Posterior vena cava (tissue), 2 donors: ENCODE measurements around the gene ABCA13. TPM values are rescaled to one million over a fixed set of nuclear protein-coding genes. Genes with fewer than 3 reads are reported as not detected.

Source experiments
- DNase-seq: peaks from one replicate; pipeline ENCODE4 v3.0.0-alpha.2; 2020; ENCODE audit warnings: low spot score
- intact Hi-C, 2 donors: fragments of 100-400 bp; cut with DNase I; formaldehyde crosslinking; loops; one replicate each; pipeline versions ENCODE4 v1.14.1 to v1.14.2; 2022 to 2023
- total RNA-seq, 2 donors: library from RNA; stranded (reverse); fragmentation: NEBNext Ultra II Directional; extraction: Animal tissue kit (Norgen Biotek cat#: 25700); gene quantifications; one replicate each; pipeline ENCODE4 v1.2.1, GENCODE V29; 2021
- donor health status: DM: yes; HTN: yes; CAD: no.
- donor health status: DM: yes; HTN: yes; CAD: no.

ABCA13 gene
- total RNA-seq, 2 donors from 2014 or later: 0.10 to 0.19 TPM

DNA sequence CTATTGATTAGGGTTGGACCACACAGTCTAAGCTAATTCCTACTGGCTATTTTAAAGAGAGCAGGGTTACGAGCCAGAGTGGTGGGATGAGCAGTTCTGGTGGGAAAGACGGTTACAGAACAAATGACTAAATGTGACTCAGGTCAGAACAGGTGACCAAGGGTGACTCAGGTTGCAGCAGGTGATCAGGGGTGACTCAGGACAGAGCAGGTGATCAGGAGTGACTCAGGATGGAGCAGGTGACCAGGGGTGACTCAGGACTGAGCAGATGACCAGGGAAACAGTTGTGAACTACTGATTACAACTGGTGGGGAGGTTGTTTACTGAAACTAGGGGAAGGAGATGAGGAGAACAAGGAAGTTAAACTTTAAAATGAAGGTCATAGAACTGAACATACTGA lies 366.3 kb downstream of the ABCA13 start:
- no peak for DNase-seq
- intact Hi-C loops: no loop called here

GRCh38 chr7:48540746-48541145 lies 369.5 kb downstream of the ABCA13 start:
- intact Hi-C loops: no loop called here
- no peak for DNase-seq

DNA sequence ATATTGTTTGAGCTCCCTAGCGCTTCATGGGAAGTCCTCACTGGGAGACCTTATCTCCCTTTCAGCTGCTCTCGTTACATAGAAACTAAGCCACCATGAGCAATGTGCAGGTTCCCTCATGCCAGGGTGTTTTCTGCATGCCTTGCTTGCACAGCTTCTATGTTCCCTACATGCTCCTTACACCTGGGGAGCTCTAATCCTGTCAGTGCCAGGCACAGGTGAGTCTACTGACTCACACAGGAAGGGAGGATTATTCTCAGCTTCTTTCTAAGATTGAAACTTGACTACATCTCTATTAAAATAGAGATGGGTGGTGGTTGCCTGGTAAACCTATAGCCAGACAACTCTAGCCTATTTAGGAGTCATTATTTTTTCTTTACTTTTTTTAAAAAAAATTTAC lies 377.4 kb downstream of the ABCA13 start:
- no peak for DNase-seq
- intact Hi-C loops: no loop called here

DNA sequence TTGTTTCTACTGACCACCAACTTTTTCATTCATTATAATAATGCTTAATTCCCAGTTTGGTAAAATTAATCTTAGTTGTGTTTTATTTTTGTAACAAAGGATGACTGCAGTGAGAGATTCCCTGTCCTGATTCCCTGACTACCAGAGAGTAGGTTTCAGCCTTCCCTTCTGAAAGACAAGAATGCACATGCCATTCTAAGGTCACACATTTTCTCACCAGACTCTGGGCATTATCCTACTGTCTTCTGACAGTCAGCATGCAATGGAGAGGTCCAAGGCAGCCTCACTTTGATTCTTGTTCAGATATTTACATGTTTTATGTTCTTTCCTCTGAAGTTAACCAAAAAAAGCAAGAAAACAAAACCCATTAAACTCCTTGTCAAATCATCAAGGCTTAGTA lies 380.4 kb downstream of the ABCA13 start:
- no peak for DNase-seq
- intact Hi-C loops: no loop called here

DNA sequence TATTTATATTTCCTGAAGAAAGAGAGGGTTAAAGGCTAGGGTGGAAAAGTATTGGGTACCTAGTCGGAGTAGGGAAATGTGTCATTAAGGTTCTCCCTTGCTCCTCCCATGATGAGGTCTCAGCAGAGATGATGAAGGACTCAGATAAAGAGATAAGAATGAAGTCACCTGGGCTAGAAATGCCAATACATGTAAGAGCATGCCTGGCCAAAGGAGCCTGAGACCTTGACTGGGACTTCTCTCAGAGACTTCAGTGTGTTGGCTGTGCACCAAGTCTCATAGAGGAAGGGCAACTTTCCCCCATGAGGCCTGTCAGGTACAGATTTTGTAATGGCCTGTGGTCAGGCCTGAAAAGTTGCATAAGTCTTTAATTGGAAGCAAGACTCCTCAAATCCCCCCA lies 392.1 kb downstream of the ABCA13 start:
- no peak for DNase-seq
- intact Hi-C loops: no loop called here

GRCh38 chr7:48575516-48575915 lies 404.3 kb downstream of the ABCA13 start:
- DNase-seq: no peak
- intact Hi-C loops: no loop called here

DNA sequence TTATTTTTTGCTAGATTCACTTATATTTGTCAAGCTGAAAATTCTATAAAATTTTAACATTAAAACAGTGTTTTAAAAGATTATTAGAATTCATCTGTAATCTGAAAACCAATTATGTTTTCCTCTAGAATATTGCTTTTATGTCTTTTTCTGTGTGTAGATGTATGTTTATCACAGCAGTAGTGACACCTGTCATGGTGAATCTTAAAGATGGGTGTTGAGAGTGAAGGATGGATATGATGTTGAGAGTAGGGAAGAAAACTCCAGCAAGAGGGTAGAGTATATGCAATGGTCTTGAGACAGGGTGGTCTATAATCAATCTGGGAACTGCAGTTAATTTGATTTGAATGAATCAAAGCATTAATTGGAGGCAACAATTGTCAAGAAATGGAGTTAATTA lies 416.2 kb downstream of the ABCA13 start:
- no peak for DNase-seq
- intact Hi-C loops: no loop called here

DNA sequence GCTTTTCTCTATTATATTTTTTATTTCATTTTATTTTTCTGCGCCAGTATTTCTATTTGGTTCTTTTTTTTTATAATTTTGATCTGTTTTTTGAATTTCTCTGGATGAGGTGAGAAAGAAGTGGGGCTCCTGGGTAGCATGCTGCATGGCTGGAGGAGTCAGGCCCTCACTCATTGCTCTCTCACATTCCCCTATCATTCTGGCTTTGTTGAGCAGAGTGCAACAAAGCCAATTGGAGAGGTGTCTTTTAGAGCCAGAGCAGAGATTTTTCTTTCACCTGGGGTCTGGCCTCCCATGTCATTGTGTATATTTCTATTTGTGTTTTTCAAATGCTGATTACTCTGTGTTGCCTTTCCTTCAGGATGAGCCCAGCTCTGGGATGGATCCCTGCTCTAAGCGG lies 423.1 kb downstream of the ABCA13 start:
- no peak for DNase-seq
- intact Hi-C loops: no loop called here

DNA sequence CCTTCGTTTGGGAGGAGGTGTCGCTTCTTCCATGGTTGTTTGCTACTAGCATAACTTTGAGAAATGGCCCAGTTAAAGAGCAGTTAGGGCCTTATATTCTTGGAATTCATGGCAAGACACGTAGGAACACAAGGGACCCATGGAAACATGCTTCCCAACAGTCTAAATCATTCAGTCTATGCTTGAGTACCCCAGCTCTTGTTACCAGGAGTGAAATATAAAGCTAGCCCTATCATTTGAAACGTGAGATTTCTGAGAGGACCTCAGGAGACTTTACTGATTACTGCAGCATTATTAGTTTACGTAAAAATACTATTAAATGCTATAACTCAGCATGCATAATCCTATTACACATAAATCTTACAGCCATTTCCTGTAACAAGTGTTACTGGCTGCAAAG lies 424.5 kb downstream of the ABCA13 start:
- no peak for DNase-seq
- intact Hi-C loops: no loop called here

DNA sequence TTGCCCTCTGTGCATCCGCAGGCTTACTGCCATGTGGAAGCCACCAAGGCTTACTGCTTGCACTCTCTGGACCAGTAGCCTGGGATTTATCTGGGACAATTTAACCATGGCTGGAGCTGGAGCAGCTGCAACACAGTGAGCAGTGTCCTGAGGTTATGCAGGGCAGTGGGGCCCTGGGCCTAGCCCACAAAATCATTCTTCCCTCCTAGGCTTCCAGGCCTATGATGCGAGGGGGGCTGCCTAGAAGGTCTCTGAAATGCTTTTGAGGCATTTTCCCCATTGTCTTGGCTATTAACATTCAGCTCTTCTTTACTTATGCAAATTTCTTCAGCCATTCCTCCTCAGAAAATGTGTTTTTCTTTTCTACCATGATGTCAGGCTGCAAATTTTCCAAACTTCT lies 439.4 kb downstream of the ABCA13 start:
- intact Hi-C loops: no loop called here
- no peak for DNase-seq

- intact Hi-C loops: no loop called here
- DNase-seq: no peak
Observed at GRCh38 chr7:48611993-48612392, 440.7 kb downstream of the ABCA13 start.

DNA sequence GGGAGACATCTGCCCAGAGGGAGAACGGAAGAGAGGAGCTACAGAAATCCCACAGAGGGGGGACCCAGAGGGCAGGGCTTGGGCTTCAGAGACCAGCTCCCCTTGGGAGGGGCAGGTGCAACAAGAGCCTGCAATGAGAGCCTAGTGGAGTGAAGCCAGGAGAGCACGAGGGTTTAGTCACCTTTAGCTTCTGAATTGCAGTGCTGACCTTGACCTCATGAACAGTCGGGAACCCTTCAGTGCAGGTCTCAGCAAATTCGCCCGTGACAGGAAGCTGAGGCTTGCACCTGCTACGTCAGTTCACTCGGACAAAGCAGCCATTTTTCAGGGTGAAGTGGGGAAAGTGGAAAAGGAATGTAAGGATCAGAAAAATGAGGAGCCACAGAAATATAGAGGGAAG lies 446.2 kb downstream of the ABCA13 start:
- DNase-seq: no peak
- intact Hi-C loops: no loop called here

DNA sequence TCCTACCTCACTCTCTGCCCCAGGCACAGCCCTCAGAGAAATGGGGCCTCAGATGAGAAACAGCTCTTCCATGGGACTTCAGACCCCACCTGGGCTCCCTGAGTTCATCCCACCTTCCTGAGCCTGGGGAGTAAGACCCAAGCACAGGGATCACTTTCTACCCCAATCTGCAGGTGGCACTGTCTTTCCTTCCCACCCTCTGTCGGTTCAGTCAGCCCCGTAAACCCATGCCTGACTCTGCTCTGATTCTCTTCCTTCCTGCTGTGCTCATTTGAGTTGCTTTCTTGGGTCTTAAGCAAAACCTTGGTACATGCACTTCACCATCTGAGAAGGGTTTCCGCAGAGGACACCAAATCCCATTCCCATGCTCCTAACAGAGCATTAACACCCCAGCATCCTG lies 446.7 kb downstream of the ABCA13 start:
- intact Hi-C loops: no loop called here
- DNase-seq: no peak

- intact Hi-C loops: no loop called here
- DNase-seq: no peak
Observed at GRCh38 chr7:48621076-48621475, 449.8 kb downstream of the ABCA13 start.

- no peak for DNase-seq
- intact Hi-C loops: no loop called here
Observed at GRCh38 chr7:48627164-48627563, 455.9 kb downstream of the ABCA13 start.

GRCh38 chr7:48628793-48629349 lies 457.6 kb downstream of the ABCA13 start:
- no peak for DNase-seq
- intact Hi-C loops: no loop called here

DNA sequence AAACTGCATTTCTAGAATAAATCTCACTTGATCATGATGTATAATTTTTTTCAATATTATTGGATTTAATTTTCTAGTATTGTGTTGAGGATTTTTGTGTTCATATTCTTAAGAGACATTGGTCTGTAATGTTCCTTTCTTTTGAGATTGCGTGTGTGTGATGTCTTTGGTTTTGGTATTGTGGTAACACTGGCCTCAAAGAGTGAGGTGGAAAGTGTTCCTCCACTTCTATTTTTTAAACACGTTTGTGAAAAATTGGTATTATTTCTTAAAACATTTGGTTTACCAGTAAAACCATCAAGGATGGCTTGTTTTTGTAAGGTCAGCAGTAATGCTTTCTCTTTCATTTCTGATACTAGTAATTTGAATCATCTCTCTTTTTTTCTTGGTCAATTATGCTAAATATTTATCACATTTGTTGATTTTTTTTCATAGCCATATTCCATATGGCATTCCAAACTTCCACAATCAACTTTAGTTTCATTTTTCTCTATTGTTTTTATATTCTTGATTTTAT lies 462.9 kb downstream of the ABCA13 start:
- intact Hi-C loops: no loop called here
- no peak for DNase-seq

DNA sequence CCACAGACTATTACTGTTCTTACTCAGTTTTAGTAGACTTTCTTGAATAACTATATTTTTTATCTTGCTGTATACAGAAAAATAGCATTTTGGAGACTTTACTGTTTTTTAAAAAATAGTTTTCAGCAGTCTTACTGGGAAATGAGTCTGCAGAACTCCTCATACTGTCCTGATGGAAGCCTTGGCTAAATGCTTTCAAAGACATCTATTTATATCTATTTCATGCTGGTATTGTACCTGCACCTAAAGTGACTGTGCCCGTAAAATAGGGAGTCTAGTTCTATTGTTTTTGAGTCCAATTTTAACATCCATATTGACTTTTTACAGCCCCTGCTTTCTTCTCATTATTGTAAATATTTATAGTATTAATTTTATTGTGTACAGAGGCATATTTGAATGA lies 464.5 kb downstream of the ABCA13 start:
- intact Hi-C loops: no loop called here
- no peak for DNase-seq

DNA sequence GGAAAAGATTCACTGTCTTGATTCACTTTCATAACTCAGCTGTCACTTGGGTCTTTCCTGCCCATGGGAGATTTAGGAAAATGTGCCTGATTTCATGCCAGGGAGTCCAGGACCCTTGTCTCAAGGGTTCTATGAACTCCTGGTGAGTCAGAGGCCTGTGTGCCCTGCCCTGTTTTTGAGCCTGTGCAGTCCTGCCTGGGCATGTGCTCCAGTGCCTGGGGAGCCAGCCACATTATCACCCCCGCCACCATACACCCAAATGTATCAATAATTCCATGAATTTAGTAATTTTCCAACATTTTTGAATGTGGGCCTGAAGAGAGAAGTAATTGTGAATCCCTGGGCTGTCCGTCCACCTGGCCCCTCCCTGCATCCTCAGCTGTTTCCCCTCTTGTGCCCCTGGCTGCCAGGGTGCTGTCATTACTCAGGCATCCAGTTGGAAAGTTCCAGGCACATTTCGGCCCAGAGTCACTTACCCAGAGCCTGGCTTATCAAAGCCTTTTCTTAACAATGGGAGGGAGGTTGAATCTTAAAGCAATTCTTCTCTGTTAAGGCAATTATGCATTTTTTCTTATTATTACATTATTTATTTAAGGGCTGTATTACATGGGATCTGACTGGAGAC lies 465.2 kb downstream of the ABCA13 start:
- intact Hi-C loops: no loop called here
- DNase-seq: no peak

- intact Hi-C loops: no loop called here
- no peak for DNase-seq
Observed at GRCh38 chr7:48637382-48637781, 466.1 kb downstream of the ABCA13 start.

DNA sequence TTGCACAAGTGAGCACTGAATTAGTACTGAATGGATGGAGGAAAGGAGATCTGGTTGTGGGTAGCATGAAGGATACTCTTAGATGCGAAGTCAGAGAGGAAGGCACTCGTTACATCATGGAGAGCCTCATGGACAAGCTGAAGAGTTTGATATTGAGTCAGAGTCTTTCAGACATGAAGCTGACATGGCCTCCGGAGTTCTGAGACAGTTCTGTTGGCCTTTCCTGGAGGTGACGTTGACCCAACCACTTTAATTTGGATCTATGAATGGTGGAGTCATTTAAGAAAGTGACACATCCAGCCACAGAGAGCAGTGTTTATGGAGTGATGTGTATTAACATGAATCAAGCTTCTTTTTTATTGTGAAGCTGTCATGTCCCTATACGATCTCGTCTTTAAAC lies 466.8 kb downstream of the ABCA13 start:
- intact Hi-C loops: no loop called here
- DNase-seq: no peak
